HCT116 (cell line): ENCODE results near the gene AWAT2. TPM values are rescaled to one million over a fixed set of nuclear protein-coding genes. Genes with fewer than 3 reads are reported as not detected.

Experiments used
- ATAC-seq: fragments of 200-7000 bp; cut with Tn5 transposase; 2 replicates; pipeline ENCODE4 v1.9.1; 2020; ENCODE audit warnings: mild to moderate bottlenecking, moderate library complexity
- BruUV-seq: library from RNA; stranded (reverse); fragments of 400-500 nt; replicated peaks from 2 replicates; lab custom pipeline; 2021; lab: Mats Ljungman, UMichigan
- CTCF ChIA-PET: fragments of 300-600 bp; sonication (Branson Sonifier 250); formaldehyde crosslinking; loops from one replicate; lab custom pipeline; 2021; ENCODE audit warnings: antibody characterized with exemption; lab: Charles Lee
- POLR2A ChIA-PET: fragments of 300-600, 350-600 bp; sonication (Branson Sonifier 250); formaldehyde crosslinking; loops from one replicate; lab custom pipeline; 2021; ENCODE audit warnings: antibody characterized with exemption; lab: Charles Lee
- RAD21 ChIA-PET, 2 experiments: fragments of 300-600 bp; sonication (Branson Sonifier 250); formaldehyde crosslinking; loops; one replicate each; lab custom pipeline; 2023; ENCODE audit warnings: low total read pairs in 2 of 2; ENCODE audit not compliant: uncharacterized antibody in 2 of 2, unreplicated experiment in 2 of 2, low non-redundant PET in 1 of 2; lab: Charles Lee
- DNase-seq: peaks from one replicate; pipeline ENCODE4 v3.0.0-alpha.2; 2010; ENCODE audit warnings: low read depth, low spot score
- H2AFZ ChIP-seq: fragments of 200-600 bp; shearing (Covaris generic), sonication (generic); 2 replicates; pipeline ENCODE4 v1.6.1; 2017; ENCODE audit warnings: low read depth, mixed run types, mixed read lengths, antibody characterized with exemption, low read length; ENCODE audit not compliant: poor library complexity, severe bottlenecking
- H3K27ac ChIP-seq: 2 replicates; pipeline ENCODE4 v1.5.1; 2012; ENCODE audit warnings: low read depth, low read length
- H3K27me3 ChIP-seq: fragments of 200-600 bp; sonication (generic); 2 replicates; pipeline ENCODE4 v1.6.1; 2016; ENCODE audit warnings: mixed run types, low read length, mixed read lengths; ENCODE audit not compliant: insufficient read depth
- H3K36me3 ChIP-seq, 2 experiments: fragments of 200-500 bp in 1 of 2; fragments of 200-600 bp in 1 of 2; sonication (Bioruptor generic) in 1 of 2; sonication (generic) in 1 of 2; 2 replicates each; pipeline versions ENCODE4 v1.5.1 to v1.6.1; 2014 to 2016; ENCODE audit warnings: low read length in 2 of 2, inconsistent platforms in 1 of 2, mixed read lengths in 1 of 2, mixed run types in 1 of 2; ENCODE audit not compliant: insufficient read depth in 2 of 2, control insufficient read depth in 1 of 2
- H3K4me1 ChIP-seq, 2 experiments: fragments of 200-600 bp in 1 of 2; sonication (generic) in 1 of 2; 2 replicates each; pipeline versions ENCODE4 v1.5.1 to v1.6.1; 2012 to 2017; ENCODE audit warnings: low read length in 2 of 2, inconsistent platforms in 1 of 2, mild to moderate bottlenecking in 1 of 2, mixed read lengths in 1 of 2, mixed run types in 1 of 2, moderate library complexity in 1 of 2; ENCODE audit not compliant: insufficient read depth in 2 of 2, control insufficient read depth in 1 of 2
- H3K4me2 ChIP-seq: fragments of 200-600 bp; sonication (generic); 2 replicates; pipeline ENCODE4 v1.6.1; 2017; ENCODE audit warnings: mixed run types, low read length, mixed read lengths
- H3K4me3 ChIP-seq, 2 experiments: fragments of 200-600 bp in 1 of 2; sonication (generic) in 1 of 2; replicated peaks in 1 of 2; 2 replicates each; pipeline ENCODE4 v1.5.1; 2011 to 2016; ENCODE audit warnings: low read length in 2 of 2, control low read depth in 1 of 2, low read depth in 1 of 2, mild to moderate bottlenecking in 1 of 2, mixed read lengths in 1 of 2, mixed run types in 1 of 2
- H3K79me2 ChIP-seq: fragments of 200-600 bp; sonication (generic); 2 replicates; pipeline ENCODE4 v1.6.1; 2017; ENCODE audit warnings: mild to moderate bottlenecking, mixed run types, low read length, moderate library complexity, mixed read lengths; ENCODE audit not compliant: insufficient read depth
- H3K9ac ChIP-seq: fragments of 200-600 bp; sonication (generic); 2 replicates; pipeline ENCODE4 v1.6.1; 2016; ENCODE audit warnings: low read length, mixed read lengths
- H3K9me2 ChIP-seq: fragments of 200-600 bp; sonication (generic), shearing (Covaris generic); 2 replicates; pipeline ENCODE4 v1.6.1; 2017; ENCODE audit warnings: mixed run types, mild to moderate bottlenecking, moderate library complexity; ENCODE audit not compliant: insufficient read depth
- H3K9me3 ChIP-seq, 2 experiments: fragments of 200-500 bp in 1 of 2; fragments of 200-600 bp in 1 of 2; sonication (Bioruptor generic) in 1 of 2; sonication (generic) in 1 of 2; 2 replicates each; pipeline ENCODE4 v1.6.1; 2014 to 2017; ENCODE audit warnings: low read length in 2 of 2, mixed read lengths in 2 of 2, inconsistent platforms in 1 of 2, low read depth in 1 of 2, mild to moderate bottlenecking in 1 of 2, mixed run types in 1 of 2, moderate library complexity in 1 of 2; ENCODE audit not compliant: control insufficient read depth in 1 of 2, insufficient read depth in 1 of 2
- H4K20me1 ChIP-seq: fragments of 200-600 bp; sonication (generic), shearing (Covaris generic); 2 replicates; pipeline ENCODE4 v1.6.1; 2017; ENCODE audit warnings: mixed run types, mild to moderate bottlenecking, moderate library complexity; ENCODE audit not compliant: insufficient read depth
- CBX3 ChIP-seq: IDR thresholded peaks from 2 replicates; pipeline ENCODE4 v1.6.1; 2012; ENCODE audit warnings: low read depth
- CEBPB ChIP-seq: IDR thresholded peaks from 2 replicates; pipeline ENCODE4 v1.6.1; 2012; ENCODE audit warnings: low read depth
- EGR1 ChIP-seq: IDR thresholded peaks from 2 replicates; pipeline ENCODE4 v1.6.1; 2012; ENCODE audit warnings: low read depth
- ELF1 ChIP-seq: IDR thresholded peaks from 2 replicates; pipeline ENCODE4 v1.6.1; 2012; ENCODE audit warnings: low read depth, borderline replicate concordance
- EZH2 ChIP-seq: fragments of 200-600 bp; sonication (generic); IDR thresholded peaks from 2 replicates; pipeline ENCODE4 v1.6.1; 2017; ENCODE audit warnings: antibody characterized with exemption, mixed run types
- EZH2phosphoT487 ChIP-seq: fragments of 200-600 bp; IDR thresholded peaks from 2 replicates; pipeline ENCODE4 v1.6.1; 2018; ENCODE audit warnings: antibody characterized with exemption, borderline replicate concordance
- FOSL1 ChIP-seq: IDR thresholded peaks from 2 replicates; pipeline ENCODE4 v1.6.1; 2012; ENCODE audit warnings: low read depth
- JUND ChIP-seq: IDR thresholded peaks from 2 replicates; pipeline ENCODE4 v1.6.1; 2012
- POLR2A ChIP-seq: IDR thresholded peaks from 2 replicates; pipeline ENCODE4 v1.7.0; 2011; ENCODE audit warnings: borderline replicate concordance; ENCODE audit not compliant: insufficient read depth, insufficient read length; ENCODE audit errors: extremely low read depth
- POLR2AphosphoS5 ChIP-seq: IDR thresholded peaks from 2 replicates; pipeline ENCODE4 v1.6.1; 2011; ENCODE audit warnings: mild to moderate bottlenecking, low read depth, low read length, moderate library complexity
- RAD21 ChIP-seq: IDR thresholded peaks from 2 replicates; pipeline ENCODE4 v1.6.1; 2012; ENCODE audit warnings: low read depth, mild to moderate bottlenecking
- REST ChIP-seq: IDR thresholded peaks from 2 replicates; pipeline ENCODE4 v1.6.1; 2012; ENCODE audit warnings: low read depth
- SIN3A ChIP-seq: IDR thresholded peaks from 2 replicates; pipeline ENCODE4 v1.6.1; 2012; ENCODE audit warnings: low read depth
- SP1 ChIP-seq: IDR thresholded peaks from 2 replicates; pipeline ENCODE4 v1.6.1; 2012; ENCODE audit warnings: low read depth
- SRF ChIP-seq: IDR thresholded peaks from 2 replicates; pipeline ENCODE4 v1.6.1; 2012; ENCODE audit warnings: low read depth
- TCF7L2 ChIP-seq: IDR thresholded peaks from 2 replicates; pipeline ENCODE4 v1.7.0; 2011; ENCODE audit warnings: borderline replicate concordance, inconsistent platforms; ENCODE audit not compliant: insufficient read depth, insufficient read length; ENCODE audit errors: extremely low read depth
- YY1 ChIP-seq: IDR thresholded peaks from 2 replicates; pipeline ENCODE4 v1.6.1; 2011; ENCODE audit warnings: low read length, low read depth, moderate library complexity, mild to moderate bottlenecking; ENCODE audit not compliant: insufficient replicate concordance; ENCODE audit errors: extremely low read depth
- ZBTB33 ChIP-seq: IDR thresholded peaks from 2 replicates; pipeline ENCODE4 v1.6.1; 2011; ENCODE audit warnings: mild to moderate bottlenecking, low read length, moderate library complexity; ENCODE audit not compliant: insufficient replicate concordance; ENCODE audit errors: extremely low read depth
- ZNF274 ChIP-seq: fragments of 200-500 bp; sonication (Bioruptor generic); IDR thresholded peaks from 2 replicates; pipeline ENCODE4 v1.6.1; 2014; ENCODE audit warnings: mild to moderate bottlenecking, low read depth, low read length, inconsistent platforms
- intact Hi-C: fragments of 100-400 bp; cut with micrococcal nuclease; formaldehyde crosslinking; loops from 2 replicates; pipeline ENCODE4 v1.10.0; 2022
- total RNA-seq: library from RNA; stranded (reverse); gene quantifications from one replicate; pipeline ENCODE4 v1.2.1, GENCODE V29; 2021; ENCODE audit not compliant: unreplicated experiment
- TF ChIP-seq, protein P1 (sequence below), 3 experiments: fragments of 200-600 bp in 1 of 3; sonication (generic) in 1 of 3; IDR thresholded peaks in 2 of 3; conservative IDR thresholded peaks in 1 of 3; 2 replicates each; pipeline ENCODE4 v1.5.1; 2012 to 2017; ENCODE audit warnings: low read depth in 2 of 3, low read length in 2 of 3, antibody characterized with exemption in 1 of 3, borderline replicate concordance in 1 of 3, control low read depth in 1 of 3, mild to moderate bottlenecking in 1 of 3, mixed read lengths in 1 of 3, mixed run types in 1 of 3, moderate library complexity in 1 of 3; ENCODE audit not compliant: insufficient read depth in 1 of 3
- TF ChIP-seq, protein P2 (sequence below): IDR thresholded peaks from 2 replicates; pipeline ENCODE4 v1.6.1; 2012

The AWAT2 gene
- total RNA-seq, 1 experiment from 2014 or later = not detected

DNA sequence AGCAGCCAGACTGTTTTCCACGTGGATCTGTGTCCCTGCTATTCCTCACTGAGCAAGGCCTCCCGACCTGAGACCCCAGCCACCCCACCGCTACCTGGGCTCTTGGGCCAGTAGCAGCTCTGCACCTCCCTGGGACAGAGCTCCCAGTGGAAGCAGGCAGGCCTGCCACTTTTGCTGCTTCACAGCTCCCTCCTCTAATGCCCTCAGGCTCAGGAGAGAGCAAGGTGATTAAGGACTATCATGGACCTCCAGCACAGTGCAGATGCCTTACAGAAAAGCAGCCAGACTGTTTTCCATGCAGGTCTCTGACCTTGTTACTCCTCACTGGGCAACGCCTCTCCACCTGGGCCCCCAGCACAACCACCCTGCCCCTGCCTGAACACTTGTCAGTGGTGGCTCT, 37.0 kb downstream of the AWAT2 start (continued):
- no peak for TF ChIP-seq REST

DNA sequence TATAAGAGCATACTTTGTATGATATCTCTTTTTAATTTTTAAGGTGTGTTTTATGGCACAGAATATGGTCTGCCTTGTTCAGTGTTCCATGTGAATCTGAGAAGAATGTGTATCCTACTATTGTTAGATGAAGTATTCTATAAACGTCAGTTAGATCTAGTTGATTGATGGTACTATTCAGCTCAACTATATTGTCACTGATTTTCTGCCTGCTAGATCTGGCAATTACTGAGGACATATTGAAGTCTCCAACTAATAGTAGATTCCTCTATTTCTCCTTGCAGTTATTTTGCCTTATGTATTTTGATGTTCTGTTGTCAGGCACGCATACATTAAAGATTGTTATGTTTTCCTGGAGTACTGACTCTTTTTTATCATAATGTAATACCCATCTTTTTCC, 39.8 kb downstream of the AWAT2 start:
- no peak for ATAC-seq
- Histone ChIP-seq H3K9ac (no peak overlapping the region), H3K79me2 (no peaks in the 10 kb centered on the region), H3K36me3 (no peaks in the 10 kb centered on the region), H3K9me2 (no peaks in the 10 kb centered on the region), H3K27ac (no peak overlapping the region), H3K4me1 (no peaks in the 10 kb centered on the region), H3K27me3 (no peaks in the 10 kb centered on the region), H3K4me3 (no peak overlapping the region), H3K9me3 (no peaks in the 10 kb centered on the region), H2AFZ (no peak overlapping the region), H3K4me2 (no peak overlapping the region), H4K20me1 (no peaks in the 10 kb centered on the region)
- CTCF ChIA-PET = no interaction called here
- no TSS peak for BruUV-seq
- DNase-seq = no peak
- intact Hi-C loops = no loop called here
- POLR2A ChIA-PET = no interaction called here
- RAD21 ChIA-PET = no interaction called here
- no peak for TF ChIP-seq YY1
- TF ChIP-seq POLR2A = no peak
- TF ChIP-seq SIN3A = no peak
- TF ChIP-seq SP1 = no peak
- TF ChIP-seq, protein P1, sequence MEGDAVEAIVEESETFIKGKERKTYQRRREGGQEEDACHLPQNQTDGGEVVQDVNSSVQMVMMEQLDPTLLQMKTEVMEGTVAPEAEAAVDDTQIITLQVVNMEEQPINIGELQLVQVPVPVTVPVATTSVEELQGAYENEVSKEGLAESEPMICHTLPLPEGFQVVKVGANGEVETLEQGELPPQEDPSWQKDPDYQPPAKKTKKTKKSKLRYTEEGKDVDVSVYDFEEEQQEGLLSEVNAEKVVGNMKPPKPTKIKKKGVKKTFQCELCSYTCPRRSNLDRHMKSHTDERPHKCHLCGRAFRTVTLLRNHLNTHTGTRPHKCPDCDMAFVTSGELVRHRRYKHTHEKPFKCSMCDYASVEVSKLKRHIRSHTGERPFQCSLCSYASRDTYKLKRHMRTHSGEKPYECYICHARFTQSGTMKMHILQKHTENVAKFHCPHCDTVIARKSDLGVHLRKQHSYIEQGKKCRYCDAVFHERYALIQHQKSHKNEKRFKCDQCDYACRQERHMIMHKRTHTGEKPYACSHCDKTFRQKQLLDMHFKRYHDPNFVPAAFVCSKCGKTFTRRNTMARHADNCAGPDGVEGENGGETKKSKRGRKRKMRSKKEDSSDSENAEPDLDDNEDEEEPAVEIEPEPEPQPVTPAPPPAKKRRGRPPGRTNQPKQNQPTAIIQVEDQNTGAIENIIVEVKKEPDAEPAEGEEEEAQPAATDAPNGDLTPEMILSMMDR (IDR thresholded peaks at IDR 0.05 in 2 of 3, conservative IDR thresholded peaks at IDR 0.05 in 1 of 3; ENCODE audit: borderline replicate concordance in 1 of 3, insufficient read depth in 1 of 3, low read depth in 2 of 3, low read length in 2 of 3) = no peak
- no peak for TF ChIP-seq SRF
- no peak for TF ChIP-seq EZH2
- no peak for TF ChIP-seq TCF7L2
- TF ChIP-seq ZNF274 = no peak
- no peak for TF ChIP-seq RAD21
- no peak for TF ChIP-seq CEBPB
- no peak for TF ChIP-seq EGR1
- no peak for TF ChIP-seq ELF1
- TF ChIP-seq CBX3 = no peak
- TF ChIP-seq, protein P2, sequence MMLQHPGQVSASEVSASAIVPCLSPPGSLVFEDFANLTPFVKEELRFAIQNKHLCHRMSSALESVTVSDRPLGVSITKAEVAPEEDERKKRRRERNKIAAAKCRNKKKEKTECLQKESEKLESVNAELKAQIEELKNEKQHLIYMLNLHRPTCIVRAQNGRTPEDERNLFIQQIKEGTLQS = no peak
- no peak for TF ChIP-seq JUND
- no peak for TF ChIP-seq POLR2AphosphoS5
- no peak for TF ChIP-seq EZH2phosphoT487
- no peak for TF ChIP-seq ZBTB33
- TF ChIP-seq FOSL1 = no peak
